Activated CD8-positive, alpha-beta T cell treated with anti-CD3 and anti-CD28 coated beads for 36 hours (primary cell): ENCODE data around the gene ESYT1. TPM values are rescaled to one million over a fixed set of nuclear protein-coding genes. Genes with fewer than 3 reads are reported as not detected.
A peak's percentile ranks its signal among the peaks of the same experiment; 100 is the strongest.

Experiments used
- ATAC-seq: fragments of 200-7000 bp; cut with Tn5 transposase; one replicate; pipeline ENCODE4 v1.10.0; 2021; ENCODE audit warnings: mild to moderate bottlenecking, moderate library complexity
- CTCF ChIA-PET: fragments of 350-600 bp; sonication (Branson Sonifier 250); formaldehyde crosslinking; loops from one replicate; lab custom pipeline; 2021; ENCODE audit warnings: antibody characterized with exemption; lab: Charles Lee
- POLR2A ChIA-PET: fragments of 350-600 bp; sonication (Branson Sonifier 250); formaldehyde crosslinking; loops from one replicate; lab custom pipeline; 2021; ENCODE audit warnings: antibody characterized with exemption; lab: Charles Lee
- DNase-seq: peaks from one replicate; pipeline ENCODE4 v3.0.0-alpha.2; 2020
- H3K27ac Mint-ChIP-seq: one replicate; pipeline ENCODE4 v1.8.0; 2021; ENCODE audit warnings: mild to moderate bottlenecking, mixed read lengths
- H3K27me3 Mint-ChIP-seq: one replicate; pipeline ENCODE4 v1.8.0; 2021; ENCODE audit warnings: mixed read lengths
- H3K36me3 Mint-ChIP-seq: one replicate; pipeline ENCODE4 v1.8.0; 2021; ENCODE audit warnings: low read depth, mixed read lengths
- H3K4me1 Mint-ChIP-seq: one replicate; pipeline ENCODE4 v1.8.0; 2021; ENCODE audit warnings: low read depth, mixed read lengths
- H3K4me3 Mint-ChIP-seq: one replicate; pipeline ENCODE4 v1.8.0; 2021; ENCODE audit warnings: mild to moderate bottlenecking, moderate library complexity, mixed read lengths
- H3K9me3 Mint-ChIP-seq: one replicate; pipeline ENCODE4 v1.8.0; 2021; ENCODE audit warnings: mixed read lengths
- intact Hi-C: fragments of 100-400 bp; cut with micrococcal nuclease; formaldehyde crosslinking; loops from one replicate; pipeline ENCODE4 v1.10.0; 2022
- total RNA-seq, 2 experiments: library from RNA; stranded (reverse); gene quantifications; one replicate each; pipeline ENCODE4 v1.2.3, GENCODE V29; 2021
- TF ChIP-seq, protein P1 (sequence below): fragments of 200-600 bp; IDR thresholded peaks from one replicate; pipeline ENCODE4 v1.8.0; 2022; ENCODE audit warnings: antibody characterized with exemption, mild to moderate bottlenecking

The ESYT1 gene, protein sequence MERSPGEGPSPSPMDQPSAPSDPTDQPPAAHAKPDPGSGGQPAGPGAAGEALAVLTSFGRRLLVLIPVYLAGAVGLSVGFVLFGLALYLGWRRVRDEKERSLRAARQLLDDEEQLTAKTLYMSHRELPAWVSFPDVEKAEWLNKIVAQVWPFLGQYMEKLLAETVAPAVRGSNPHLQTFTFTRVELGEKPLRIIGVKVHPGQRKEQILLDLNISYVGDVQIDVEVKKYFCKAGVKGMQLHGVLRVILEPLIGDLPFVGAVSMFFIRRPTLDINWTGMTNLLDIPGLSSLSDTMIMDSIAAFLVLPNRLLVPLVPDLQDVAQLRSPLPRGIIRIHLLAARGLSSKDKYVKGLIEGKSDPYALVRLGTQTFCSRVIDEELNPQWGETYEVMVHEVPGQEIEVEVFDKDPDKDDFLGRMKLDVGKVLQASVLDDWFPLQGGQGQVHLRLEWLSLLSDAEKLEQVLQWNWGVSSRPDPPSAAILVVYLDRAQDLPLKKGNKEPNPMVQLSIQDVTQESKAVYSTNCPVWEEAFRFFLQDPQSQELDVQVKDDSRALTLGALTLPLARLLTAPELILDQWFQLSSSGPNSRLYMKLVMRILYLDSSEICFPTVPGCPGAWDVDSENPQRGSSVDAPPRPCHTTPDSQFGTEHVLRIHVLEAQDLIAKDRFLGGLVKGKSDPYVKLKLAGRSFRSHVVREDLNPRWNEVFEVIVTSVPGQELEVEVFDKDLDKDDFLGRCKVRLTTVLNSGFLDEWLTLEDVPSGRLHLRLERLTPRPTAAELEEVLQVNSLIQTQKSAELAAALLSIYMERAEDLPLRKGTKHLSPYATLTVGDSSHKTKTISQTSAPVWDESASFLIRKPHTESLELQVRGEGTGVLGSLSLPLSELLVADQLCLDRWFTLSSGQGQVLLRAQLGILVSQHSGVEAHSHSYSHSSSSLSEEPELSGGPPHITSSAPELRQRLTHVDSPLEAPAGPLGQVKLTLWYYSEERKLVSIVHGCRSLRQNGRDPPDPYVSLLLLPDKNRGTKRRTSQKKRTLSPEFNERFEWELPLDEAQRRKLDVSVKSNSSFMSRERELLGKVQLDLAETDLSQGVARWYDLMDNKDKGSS
- 100 to 1,000 TPM; 154 to 160 TPM for total RNA-seq

DNA sequence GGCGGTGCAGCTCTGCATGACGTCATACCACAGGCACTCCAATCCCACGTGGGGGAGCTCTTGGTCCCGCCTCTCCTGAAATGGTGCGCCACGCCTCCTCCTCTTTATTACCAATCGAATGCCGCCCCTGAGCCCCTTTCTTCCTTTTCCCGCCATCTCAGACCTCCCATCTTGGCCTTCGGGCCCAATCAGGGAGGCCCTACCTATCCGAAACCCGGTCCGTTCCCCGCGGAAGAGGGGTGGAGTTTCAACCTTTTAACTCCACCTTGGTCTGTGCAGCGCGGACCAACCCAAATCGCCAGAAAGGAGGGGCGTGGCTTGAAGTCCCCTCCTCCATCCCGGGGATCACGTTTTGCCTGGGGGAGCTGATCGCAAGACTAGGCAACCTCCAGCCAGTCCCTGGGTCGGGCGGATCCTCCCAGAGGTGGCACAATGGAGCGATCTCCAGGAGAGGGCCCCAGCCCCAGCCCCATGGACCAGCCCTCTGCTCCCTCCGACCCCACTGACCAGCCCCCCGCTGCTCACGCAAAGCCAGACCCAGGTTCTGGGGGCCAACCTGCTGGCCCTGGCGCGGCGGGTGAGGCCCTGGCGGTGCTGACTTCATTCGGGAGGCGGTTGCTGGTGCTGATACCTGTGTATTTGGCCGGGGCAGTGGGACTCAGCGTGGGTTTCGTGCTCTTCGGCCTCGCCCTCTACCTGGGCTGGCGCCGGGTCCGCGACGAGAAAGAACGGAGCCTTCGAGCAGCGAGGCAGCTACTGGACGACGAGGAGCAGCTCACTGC is at the start of gene ESYT1:
Gene ESYT1 (plus strand): TSS at position 380 of the 782 bp plus-strand sequence. CDS start 53 bp downstream, at position 433.
- intact Hi-C loops = loop anchor here (2.0 to 10.0 kb wide), 2 partner anchors 31 to 127 kb away; partner anchors contain the start of genes ANKRD52 and MYL6

GRCh38 chr12:56078427-56078826 is 49.6 kb upstream of the ESYT1 start:
- ChIA-PET POLR2A (interaction anchor here (0.6 to 2.5 kb wide), 4 partner anchors 18 to 60 kb away, joined by 3 to 21 read pairs (median 4); partner anchors contain the start of genes PA2G4 and ZC3H10), CTCF (interaction anchor here (1.0 to 2.1 kb wide), 9 partner anchors 10 to 32 kb away, joined by 3 to 7 read pairs (median 5); partner anchors contain the start of gene PA2G4)
- H3K36me3 Mint-ChIP-seq = no peaks in the 10 kb centered on the region
- intact Hi-C loops = no loop called here
- TF ChIP-seq, protein P1, sequence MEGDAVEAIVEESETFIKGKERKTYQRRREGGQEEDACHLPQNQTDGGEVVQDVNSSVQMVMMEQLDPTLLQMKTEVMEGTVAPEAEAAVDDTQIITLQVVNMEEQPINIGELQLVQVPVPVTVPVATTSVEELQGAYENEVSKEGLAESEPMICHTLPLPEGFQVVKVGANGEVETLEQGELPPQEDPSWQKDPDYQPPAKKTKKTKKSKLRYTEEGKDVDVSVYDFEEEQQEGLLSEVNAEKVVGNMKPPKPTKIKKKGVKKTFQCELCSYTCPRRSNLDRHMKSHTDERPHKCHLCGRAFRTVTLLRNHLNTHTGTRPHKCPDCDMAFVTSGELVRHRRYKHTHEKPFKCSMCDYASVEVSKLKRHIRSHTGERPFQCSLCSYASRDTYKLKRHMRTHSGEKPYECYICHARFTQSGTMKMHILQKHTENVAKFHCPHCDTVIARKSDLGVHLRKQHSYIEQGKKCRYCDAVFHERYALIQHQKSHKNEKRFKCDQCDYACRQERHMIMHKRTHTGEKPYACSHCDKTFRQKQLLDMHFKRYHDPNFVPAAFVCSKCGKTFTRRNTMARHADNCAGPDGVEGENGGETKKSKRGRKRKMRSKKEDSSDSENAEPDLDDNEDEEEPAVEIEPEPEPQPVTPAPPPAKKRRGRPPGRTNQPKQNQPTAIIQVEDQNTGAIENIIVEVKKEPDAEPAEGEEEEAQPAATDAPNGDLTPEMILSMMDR = no peak
- ATAC-seq (no peak), DNase-seq (no peak)
- no peaks in the 10 kb centered on the region for H3K9me3 Mint-ChIP-seq
- H3K4me3 Mint-ChIP-seq = peak overlapping the region; percentile 72
- peaks cover 14% of the 10 kb centered on the region for H3K4me1 Mint-ChIP-seq
- H3K27ac Mint-ChIP-seq = no peak overlapping the region
- peaks cover 8% of the 10 kb centered on the region for H3K27me3 Mint-ChIP-seq

More for the DNA sequence above, at the start of gene ESYT1:
- Mint-ChIP-seq H3K36me3 (peaks cover 34% of the 10 kb centered on the region), H3K4me1 (peaks cover 53% of the 10 kb centered on the region), H3K27me3 (no peaks in the 10 kb centered on the region), H3K27ac (peak within 1 kb of the TSS; percentile 93), H3K4me3 (peak within 1 kb of the TSS; percentile 84), H3K9me3 (no peaks in the 10 kb centered on the region)
- TF ChIP-seq, protein P1 = no peak
- peak; percentile 99 for DNase-seq
- ATAC-seq = peak; percentile 92
- POLR2A ChIA-PET = interaction anchor here (0.6 to 5.7 kb wide), 16 partner anchors 10 to 1164 kb away, joined by 3 to 75 read pairs (median 6); partner anchors contain the start of genes MYL6, MYL6B, PA2G4 and RPL41
- CTCF ChIA-PET = interaction anchor here (0.7 to 9.5 kb wide), 16 partner anchors 9 to 384 kb away, joined by 3 to 110 read pairs (median 6); partner anchors contain the start of genes CS, MYL6B, PA2G4 and RNF41

GRCh38 chr12:56078931-56079722 is 48.9 kb upstream of the ESYT1 start:
- H3K4me3 Mint-ChIP-seq = peak overlapping the region; percentile 72
- TF ChIP-seq, protein P1 = peak; percentile 83
- peak; percentile 60 for ATAC-seq
- intact Hi-C loops = no loop called here
- H3K4me1 Mint-ChIP-seq = peaks cover 14% of the 10 kb centered on the region
- H3K27me3 Mint-ChIP-seq = peaks cover 8% of the 10 kb centered on the region
- H3K27ac Mint-ChIP-seq = no peak overlapping the region
- ChIA-PET POLR2A (interaction anchor here (0.6 to 2.7 kb wide), 6 partner anchors 17 to 65 kb away, joined by 3 to 21 read pairs (median 4); partner anchors contain the start of genes PA2G4 and ZC3H10), CTCF (interaction anchor here (0.7 to 2.1 kb wide), 19 partner anchors 9 to 340 kb away, joined by 3 to 7 read pairs (median 4); partner anchors contain the start of genes PA2G4, RNF41 and SMARCC2)
- H3K36me3 Mint-ChIP-seq = no peaks in the 10 kb centered on the region
- no peaks in the 10 kb centered on the region for H3K9me3 Mint-ChIP-seq
- peak; percentile 63 for DNase-seq
